Liver (tissue), 2 donors: Measurements from ENCODE around the gene MRPL10.

Experiments used
- CTCF ChIP-seq: fragments of 150-350 bp; IDR thresholded peaks from 2 replicates; pipeline ENCODE4 v1.5.1; 2017; ENCODE audit warnings: improper control_type of control experiment, low read depth, low read length; ENCODE audit not compliant: missing input control
- FOXA1 ChIP-seq: IDR thresholded peaks from 2 replicates; pipeline ENCODE4 v1.6.1; 2016; ENCODE audit warnings: antibody characterized with exemption
- YY1 ChIP-seq: IDR thresholded peaks from 2 replicates; pipeline ENCODE4 v1.6.1; 2016; ENCODE audit warnings: antibody characterized with exemption, mild to moderate bottlenecking
- donor health status: healthy.

DNA sequence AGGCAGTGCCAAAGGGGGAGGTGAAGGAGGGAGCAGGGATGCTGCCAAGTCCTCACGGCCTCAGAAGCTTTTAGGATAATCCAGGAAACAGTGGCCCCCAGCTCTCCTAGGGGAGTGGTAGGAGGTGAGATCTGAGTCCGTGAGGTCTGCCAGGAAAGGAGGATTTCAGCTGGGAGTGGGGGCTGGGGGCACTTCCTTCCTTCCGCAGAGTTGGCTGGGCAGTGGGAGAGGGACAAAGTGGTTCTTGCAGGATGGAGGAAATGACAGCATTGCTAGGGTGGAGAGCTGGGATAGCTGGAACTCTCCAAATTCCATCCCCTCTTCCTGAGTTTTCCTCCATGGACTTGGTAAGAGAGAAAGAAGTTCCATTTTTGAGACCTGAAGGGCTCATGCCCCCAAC is 24.4 kb upstream of the MRPL10 start:
- no peak for TF ChIP-seq FOXA1
- no peak for TF ChIP-seq CTCF
- no peak for TF ChIP-seq YY1
